Loucy (cell line): ENCODE measurements around the gene KLHDC8A.

ENCODE experiments used
- CTCF ChIP-seq: fragments of 200-600 bp; sonication (generic); conservative IDR thresholded peaks from 2 replicates; pipeline ENCODE4 v1.5.1; 2014; ENCODE audit warnings: mild to moderate bottlenecking, antibody characterized with exemption, low read length
- EZH2phosphoT487 ChIP-seq: fragments of 200-600 bp; IDR thresholded peaks from 2 replicates; pipeline ENCODE4 v1.6.1; 2018; ENCODE audit warnings: antibody characterized with exemption, mild to moderate bottlenecking, moderate library complexity, borderline replicate concordance

GRCh38 chr1:205325334-205325884 lies 31.3 kb downstream of the KLHDC8A start:
- peak; percentile 74 for TF ChIP-seq CTCF
- TF ChIP-seq EZH2phosphoT487 = no peak
